Umbilical cord (tissue), 2 donors: Measurements from ENCODE around the gene GRIN1. TPM values are rescaled to one million over a fixed set of nuclear protein-coding genes. Genes with fewer than 3 reads are reported as not detected.
A peak's percentile ranks its signal among the peaks of the same experiment; 100 is the strongest.
"Not testable (repeated sequence)": the region's sequence is repeated elsewhere in the genome, so short reads cannot be mapped to it uniquely, and the experiment has no call there.

ENCODE experiments used
- DNase-seq: peaks from one replicate; pipeline ENCODE4 v3.0.0-alpha.2; 2015; ENCODE audit warnings: low spot score
- total RNA-seq: library from RNA; depleted of rRNA; stranded (reverse); fragments of >200 nt; gene quantifications from one replicate; pipeline ENCODE4 v1.2.3, GENCODE V29; 2014; ENCODE audit warnings: low replicate concordance; ENCODE audit not compliant: insufficient read depth

Gene GRIN1
- total RNA-seq, 1 donor from 2014 or later = 5.1 TPM

DNA sequence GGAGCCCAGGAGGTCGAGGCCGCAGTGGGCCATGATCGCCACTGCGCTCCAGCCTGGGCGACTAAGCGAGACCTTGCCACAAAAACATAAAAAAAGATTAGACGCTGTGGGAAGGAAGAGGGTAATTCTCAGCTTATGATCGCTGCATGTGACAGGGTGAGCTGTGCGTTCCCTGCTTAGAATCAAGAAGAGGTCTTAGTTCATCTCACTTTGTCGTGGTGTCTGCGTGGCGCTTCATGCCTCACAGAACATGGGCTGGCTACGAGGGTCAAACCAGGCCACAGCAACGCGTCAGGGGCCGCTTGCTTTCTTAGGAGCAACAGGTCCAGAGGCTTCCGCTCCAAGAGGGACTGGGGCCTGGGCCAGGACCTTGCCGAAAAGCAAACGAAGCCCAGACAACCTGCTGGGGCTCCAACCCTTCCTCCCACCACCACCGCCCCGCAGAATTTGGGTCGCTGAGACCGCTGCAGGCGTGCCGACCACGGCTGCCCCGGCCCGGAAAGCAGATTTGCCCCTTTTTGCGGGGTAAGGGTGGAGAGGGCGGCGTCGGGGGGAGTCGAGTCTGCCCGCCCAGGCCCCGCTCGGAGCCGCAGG lies 10.0 kb upstream of the GRIN1 start:
- no peak for DNase-seq

- DNase-seq = peak; percentile 93
Observed at GRCh38 chr9:137129456-137130175, 9.3 kb upstream of the GRIN1 start.

DNA sequence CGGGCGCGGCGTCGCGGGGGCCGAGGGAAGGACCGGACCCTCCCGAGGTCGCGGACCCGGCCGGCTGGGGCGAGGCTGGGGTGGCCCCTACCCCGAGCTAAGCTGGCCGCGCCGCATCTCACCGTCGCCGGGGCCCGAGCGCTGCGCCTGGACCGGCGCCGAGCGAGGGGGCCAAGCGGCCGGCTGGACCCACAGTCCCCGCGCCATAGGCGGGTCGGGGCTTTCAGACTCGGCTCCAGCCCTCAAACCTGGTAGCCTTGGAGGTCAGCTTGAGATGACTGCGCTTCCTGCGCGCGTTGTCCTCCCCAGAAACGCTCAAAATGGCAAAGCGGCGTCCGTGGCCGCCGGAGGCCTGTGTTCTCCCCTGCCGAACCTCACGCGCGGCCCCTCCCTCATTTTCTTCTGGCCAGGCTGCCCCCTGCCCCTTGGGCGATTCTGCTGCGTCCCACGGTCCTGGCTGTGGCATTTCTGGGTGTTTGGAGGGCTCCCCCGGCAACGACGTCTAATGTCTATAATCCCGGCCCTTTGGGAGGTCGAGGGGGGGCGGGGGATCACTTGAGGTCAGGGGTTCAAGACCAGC lies 8.7 kb upstream of the GRIN1 start:
- no peak for DNase-seq

DNA sequence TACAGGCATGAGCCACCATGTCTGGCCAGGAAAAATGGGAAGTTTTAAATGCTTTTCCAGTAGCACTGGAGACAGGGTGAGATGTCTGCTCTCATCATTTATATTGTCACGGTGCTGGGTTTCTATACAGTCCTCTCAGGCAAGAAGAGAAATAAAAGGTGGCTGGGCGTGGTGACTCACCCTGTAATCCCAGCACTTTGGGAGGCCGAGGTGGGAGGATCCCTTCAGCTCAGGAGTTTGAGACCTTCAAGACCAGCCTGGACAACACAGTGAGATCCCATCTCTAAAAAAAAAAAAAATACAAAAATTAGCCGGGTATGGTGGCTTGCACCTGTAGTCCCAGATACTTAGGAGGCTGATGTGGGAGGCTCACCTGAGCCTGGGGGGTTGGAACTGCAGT lies 4.8 kb upstream of the GRIN1 start:
- no peak for DNase-seq

GRCh38 chr9:137135154-137135553 lies 3.8 kb upstream of the GRIN1 start:
- DNase-seq = not testable (repeated sequence)

DNA sequence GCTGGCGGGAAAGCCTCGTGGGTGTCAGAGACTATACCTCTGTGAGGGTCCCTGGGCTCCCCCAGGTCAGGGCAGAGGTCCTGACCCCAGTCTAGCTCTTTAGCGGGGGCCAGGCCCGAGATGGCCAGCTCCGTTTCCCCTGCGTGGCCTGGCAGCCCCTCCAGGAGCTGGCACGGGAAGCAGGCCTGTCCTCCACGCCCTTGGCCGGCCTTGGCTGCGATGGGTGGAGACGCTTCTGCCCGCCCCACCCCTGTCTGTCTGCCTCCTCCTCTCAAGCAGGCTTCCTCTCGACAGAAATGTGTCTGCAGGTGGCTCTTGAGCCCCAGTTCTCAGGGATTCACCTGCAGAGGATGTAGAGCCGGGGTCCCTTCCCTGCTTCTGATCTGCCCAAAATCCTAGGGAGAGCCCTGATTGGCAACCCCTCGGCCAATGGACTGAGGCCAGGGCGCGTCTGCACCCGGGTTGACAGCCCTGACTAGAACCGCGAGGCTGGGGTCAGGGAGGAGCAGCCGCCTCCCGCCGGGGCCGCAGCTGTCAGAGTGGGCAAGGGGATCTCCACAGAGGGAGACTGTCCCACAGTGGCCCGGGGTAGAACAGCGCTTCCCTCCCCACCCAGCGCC lies 2.6 kb upstream of the GRIN1 start:
- DNase-seq = no peak

DNA sequence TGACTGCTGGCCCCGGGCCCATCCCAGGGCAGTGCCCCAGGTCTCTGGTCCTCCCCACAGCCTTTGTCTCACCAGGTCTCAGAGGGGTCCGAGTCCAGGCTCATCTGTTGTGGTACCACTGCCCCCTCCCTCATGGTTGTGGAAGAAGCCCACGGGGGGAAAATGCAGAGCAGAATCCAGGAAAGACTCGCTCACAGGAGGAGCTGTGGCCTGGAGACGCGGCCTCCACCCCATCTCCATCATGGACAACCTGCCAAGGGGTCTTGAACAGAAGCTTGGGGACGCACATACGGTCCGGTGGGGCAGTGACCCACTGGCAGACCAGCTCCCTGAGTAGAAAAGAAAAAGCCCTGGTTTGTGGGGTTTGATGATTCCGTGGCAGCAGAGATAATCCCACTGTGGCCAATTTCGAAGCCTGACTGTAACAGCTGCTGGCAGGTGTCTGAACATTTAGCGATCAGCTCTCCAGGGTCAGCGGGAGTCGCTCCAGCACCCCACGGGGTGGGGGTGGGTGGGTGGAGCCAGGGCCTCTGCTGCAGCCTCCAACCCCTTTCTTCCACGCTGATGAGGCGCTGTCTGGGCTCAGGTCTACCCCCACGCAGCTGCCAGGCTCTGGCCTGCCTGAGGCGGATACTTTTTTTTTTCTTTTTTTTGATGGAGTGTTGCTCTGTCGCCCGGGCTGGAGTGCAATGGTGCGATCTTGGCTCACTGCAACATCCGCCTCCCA lies 1.9 kb upstream of the GRIN1 start:
- DNase-seq = no peak

GRCh38 chr9:137138058-137138721 lies 764 bp upstream of the GRIN1 start:
- DNase-seq = no peak

DNA sequence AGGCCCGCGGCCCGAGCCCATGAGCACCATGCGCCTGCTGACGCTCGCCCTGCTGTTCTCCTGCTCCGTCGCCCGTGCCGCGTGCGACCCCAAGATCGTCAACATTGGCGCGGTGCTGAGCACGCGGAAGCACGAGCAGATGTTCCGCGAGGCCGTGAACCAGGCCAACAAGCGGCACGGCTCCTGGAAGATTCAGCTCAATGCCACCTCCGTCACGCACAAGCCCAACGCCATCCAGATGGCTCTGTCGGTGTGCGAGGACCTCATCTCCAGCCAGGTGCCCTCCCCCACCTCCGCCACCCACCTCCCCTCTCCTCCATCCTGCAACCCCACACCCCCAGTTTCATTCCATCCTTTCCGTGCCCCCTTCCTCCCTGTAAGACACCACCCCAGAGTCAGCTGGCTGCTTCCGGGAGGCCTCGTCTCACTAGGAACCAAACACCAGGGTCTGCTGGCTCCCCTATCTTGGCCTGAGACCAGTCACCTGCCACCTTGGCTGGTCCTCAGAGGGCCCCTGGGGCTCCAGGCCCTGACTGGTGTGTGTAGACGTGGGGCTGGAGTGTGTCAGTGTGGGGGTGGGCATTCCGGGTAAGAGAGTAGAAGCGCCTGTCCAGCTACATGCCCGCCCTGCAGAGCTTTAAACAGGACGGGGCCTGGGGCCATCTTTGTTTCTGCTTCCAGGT lies 655 bp downstream of the GRIN1 start:
- no peak for DNase-seq

GRCh38 chr9:137140151-137141012 lies 1.4 kb downstream of the GRIN1 start:
- no peak for DNase-seq

- DNase-seq = no peak
Observed at GRCh38 chr9:137141050-137141810, 2.3 kb downstream of the GRIN1 start.

DNA sequence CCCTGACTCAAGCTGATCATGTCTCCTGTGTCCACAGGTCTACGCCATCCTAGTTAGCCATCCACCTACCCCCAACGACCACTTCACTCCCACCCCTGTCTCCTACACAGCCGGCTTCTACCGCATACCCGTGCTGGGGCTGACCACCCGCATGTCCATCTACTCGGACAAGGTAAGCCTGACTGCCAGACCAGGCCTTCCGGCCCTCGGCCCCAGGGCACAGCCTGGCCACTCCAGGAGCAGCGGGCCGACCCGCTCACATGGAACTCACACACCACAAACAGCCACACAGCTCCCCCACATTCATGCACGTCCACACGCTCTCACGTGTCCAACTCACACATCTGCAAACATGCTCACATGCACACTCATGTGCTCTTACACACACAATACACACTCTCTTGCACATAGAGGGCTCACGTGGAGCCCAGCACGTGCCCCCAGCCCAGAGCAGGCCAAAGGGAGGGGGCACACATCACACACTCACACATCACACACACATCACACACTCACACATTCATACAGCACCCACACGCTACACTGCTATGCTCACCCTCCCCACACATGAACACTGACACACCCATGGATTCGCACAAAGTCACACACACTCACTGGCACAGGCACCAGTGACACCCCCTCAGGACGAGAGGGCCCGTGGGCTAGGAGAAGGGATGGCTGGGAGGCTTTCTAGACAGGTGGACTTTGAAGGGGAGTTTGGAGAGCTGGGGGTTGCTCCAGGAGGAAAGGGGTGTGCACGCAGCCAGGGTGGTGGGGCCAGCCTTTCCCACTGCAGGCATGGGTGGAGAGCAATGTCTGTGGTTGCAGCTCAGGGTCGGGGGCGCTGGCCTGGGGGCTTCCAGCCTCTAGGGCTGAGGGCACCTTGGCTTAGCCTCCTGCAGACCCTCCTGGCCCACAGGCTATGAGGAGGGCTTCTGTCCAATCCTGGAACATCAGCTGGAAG lies 3.3 kb downstream of the GRIN1 start:
- DNase-seq = no peak

- no peak for DNase-seq
Observed at GRCh38 chr9:137143459-137143858, 4.5 kb downstream of the GRIN1 start.

DNA sequence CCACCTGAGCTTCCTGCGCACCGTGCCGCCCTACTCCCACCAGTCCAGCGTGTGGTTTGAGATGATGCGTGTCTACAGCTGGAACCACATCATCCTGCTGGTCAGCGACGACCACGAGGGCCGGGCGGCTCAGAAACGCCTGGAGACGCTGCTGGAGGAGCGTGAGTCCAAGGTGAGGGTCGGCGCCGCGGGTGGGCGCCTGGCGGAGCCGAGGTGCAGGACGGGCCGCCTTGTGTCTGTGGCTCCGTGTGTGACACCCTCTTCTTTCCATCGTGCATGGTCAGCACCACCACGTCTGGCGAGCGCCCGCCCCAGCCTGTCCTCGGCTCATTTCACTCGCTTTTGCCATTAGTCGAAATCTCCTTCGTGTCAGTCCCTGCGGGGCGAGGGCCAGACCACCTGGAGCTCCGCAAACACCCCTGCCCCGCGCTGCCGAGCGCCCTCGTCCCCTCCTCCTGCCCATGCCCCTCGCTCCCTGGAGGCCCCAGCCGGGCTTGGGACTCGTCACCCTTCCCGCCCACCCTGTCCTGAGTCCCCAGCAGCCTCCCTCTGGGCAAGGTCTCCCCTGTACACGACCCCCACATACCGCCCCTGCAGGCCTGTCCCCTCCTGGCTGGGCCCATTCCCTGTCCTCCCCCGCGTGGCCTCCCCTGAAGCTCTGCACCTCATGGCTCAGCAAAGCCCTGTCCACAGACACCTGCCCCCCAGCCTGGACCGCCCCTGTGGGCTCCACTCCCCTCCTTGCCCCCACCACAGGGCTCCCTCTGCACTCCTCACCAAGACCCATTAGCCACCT lies 7.0 kb downstream of the GRIN1 start:
- DNase-seq = no peak

DNA sequence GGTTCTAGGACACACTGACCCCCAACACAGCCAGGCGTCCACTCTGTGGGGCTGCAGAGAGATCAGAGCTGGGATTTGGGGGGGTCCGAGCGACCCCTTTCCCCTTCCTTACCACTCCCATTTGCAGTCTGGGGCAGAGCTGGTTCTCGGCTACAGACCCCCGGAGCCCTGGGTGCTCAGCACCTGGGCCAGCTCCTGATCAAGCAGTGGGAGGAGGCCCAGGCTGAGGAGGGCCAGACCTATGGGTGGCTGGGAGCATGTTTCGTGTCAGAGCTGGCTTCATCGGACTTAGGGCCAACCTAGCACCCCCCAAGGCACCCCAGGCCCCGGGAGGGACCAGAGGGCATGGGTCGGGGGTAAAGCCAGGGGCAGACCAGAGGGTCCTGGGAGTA lies 7.6 kb downstream of the GRIN1 start:
- DNase-seq = no peak

- no peak for DNase-seq
Observed at GRCh38 chr9:137147091-137147792, 8.3 kb downstream of the GRIN1 start.

GRCh38 chr9:137147793-137148160 lies 8.8 kb downstream of the GRIN1 start:
- DNase-seq = no peak
